Thyroid gland (tissue), 4 donors: ENCODE measurements around the gene TSPAN33. TPM values are rescaled to one million over a fixed set of nuclear protein-coding genes. Genes with fewer than 3 reads are reported as not detected.
"Not testable (repeated sequence)": the region's sequence is repeated elsewhere in the genome, so short reads cannot be mapped to it uniquely, and the experiment has no call there.

Experiments used
- DNase-seq, 2 donors: peaks; one replicate each; pipeline ENCODE4 v3.0.0-alpha.2; 2019
- H3K27ac ChIP-seq, 3 donors: fragments of 200-600 bp; sonication (generic); 1 replicate in 2 of 3; 2 replicates in 1 of 3; pipeline ENCODE4 v1.5.1; 2016 to 2019; ENCODE audit warnings: mild to moderate bottlenecking in 1 of 3, moderate library complexity in 1 of 3
- H3K27me3 ChIP-seq: fragments of 200-600 bp; sonication (generic); one replicate; pipeline ENCODE4 v1.5.1; 2019
- H3K36me3 ChIP-seq, 2 donors: fragments of 200-600 bp; sonication (generic); one replicate each; pipeline ENCODE4 v1.5.1; 2016 to 2019
- H3K4me1 ChIP-seq, 2 donors: fragments of 200-600 bp; sonication (generic); one replicate each; pipeline ENCODE4 v1.5.1; 2017 to 2019
- H3K4me3 ChIP-seq, 3 donors: fragments of 200-600 bp; sonication (generic); replicated peaks in 1 of 3; 1 replicate in 2 of 3; 2 replicates in 1 of 3; pipeline ENCODE4 v1.5.1; 2016; ENCODE audit warnings: mild to moderate bottlenecking in 1 of 3
- H3K9me3 ChIP-seq: fragments of 200-600 bp; sonication (generic); one replicate; pipeline ENCODE4 v1.5.1; 2017
- POLR2A ChIP-seq, 2 donors: fragments of 450-650 bp; IDR thresholded peaks; one replicate each; pipeline ENCODE4 v1.6.1; 2017; ENCODE audit warnings: antibody characterized with exemption in 2 of 2, mild to moderate bottlenecking in 2 of 2, moderate library complexity in 1 of 2
- WGBS, 2 donors: methylation state at CpG; one replicate each; pipeline ENCODE4 v1.1.5; 2017; 5-methylcytosine and 5-hydroxymethylcytosine counted together
- intact Hi-C: fragments of 100-400 bp; cut with DNase I; formaldehyde crosslinking; loops from one replicate; pipeline ENCODE4 v1.15.1; 2023
- total RNA-seq, 4 donors: library from RNA; depleted of rRNA; stranded (reverse); fragments of >200 nt; gene quantifications; one replicate each; pipeline ENCODE4 v1.2.3, GENCODE V29; 2016
- TF ChIP-seq, protein P1 (sequence below), 6 experiments: fragments of 200-600 bp in 3 of 6; fragments of 450-650 bp in 3 of 6; sonication (generic) in 3 of 6; IDR thresholded peaks; one replicate each; pipeline ENCODE4 v1.5.1; 2016 to 2019; ENCODE audit warnings: antibody characterized with exemption in 6 of 6, mild to moderate bottlenecking in 2 of 6, inconsistent platforms in 1 of 6, moderate library complexity in 1 of 6

The TSPAN33 gene
- total RNA-seq, 4 donors from 2014 or later, result 5.0 to 20.4 (median 10.4) TPM

DNA sequence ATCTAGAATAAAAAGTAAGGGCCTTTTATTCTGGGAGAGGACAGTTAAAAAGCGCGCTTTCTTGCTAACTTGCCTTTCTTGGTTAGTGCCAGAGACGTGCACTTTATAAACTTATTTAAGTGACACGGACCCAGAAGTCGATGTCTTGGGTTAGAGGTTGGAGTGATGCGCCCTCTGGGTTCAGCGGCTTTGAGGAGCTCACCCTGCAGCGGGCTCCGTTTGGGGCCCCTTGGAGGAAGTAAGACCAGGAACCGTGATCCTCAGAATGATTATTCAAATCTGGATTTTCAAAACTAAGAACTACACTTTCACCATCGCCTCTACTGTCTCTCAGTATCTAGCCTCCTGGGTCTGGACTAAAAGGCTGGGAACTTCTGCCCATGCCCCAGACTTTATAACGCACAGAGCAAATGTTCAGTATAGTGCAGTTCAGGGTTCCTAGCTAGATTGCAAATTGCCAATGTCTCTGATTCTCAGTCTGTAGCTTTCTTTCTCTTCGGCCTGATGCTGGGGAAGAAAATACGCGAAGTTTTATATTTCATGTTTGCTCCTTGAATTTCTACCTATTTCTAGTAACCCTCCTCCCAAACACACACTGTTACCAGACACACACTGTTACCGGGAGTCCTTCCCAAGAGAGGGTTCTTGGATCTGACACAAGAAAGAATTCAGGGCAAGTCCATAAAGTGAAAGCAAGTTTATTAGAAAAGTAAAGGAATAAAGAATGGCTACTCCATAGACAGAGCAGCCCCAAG lies 25.4 kb downstream of the TSPAN33 start:
- Histone ChIP-seq H3K4me1 (peaks cover 4 to 5% of the 10 kb centered on the region in 2 donors), H3K27ac (peak overlapping the region in 1 of 3 donors; percentile 65), H3K27me3 (no peaks in the 10 kb centered on the region), H3K36me3 (no peaks in the 10 kb centered on the region), H3K4me3 (peak overlapping the region in 1 of 3 donors; percentile 37), H3K9me3 (no peaks in the 10 kb centered on the region)
- TF ChIP-seq POLR2A (IDR thresholded peaks at IDR 0.05), result no peak
- TF ChIP-seq, protein P1, sequence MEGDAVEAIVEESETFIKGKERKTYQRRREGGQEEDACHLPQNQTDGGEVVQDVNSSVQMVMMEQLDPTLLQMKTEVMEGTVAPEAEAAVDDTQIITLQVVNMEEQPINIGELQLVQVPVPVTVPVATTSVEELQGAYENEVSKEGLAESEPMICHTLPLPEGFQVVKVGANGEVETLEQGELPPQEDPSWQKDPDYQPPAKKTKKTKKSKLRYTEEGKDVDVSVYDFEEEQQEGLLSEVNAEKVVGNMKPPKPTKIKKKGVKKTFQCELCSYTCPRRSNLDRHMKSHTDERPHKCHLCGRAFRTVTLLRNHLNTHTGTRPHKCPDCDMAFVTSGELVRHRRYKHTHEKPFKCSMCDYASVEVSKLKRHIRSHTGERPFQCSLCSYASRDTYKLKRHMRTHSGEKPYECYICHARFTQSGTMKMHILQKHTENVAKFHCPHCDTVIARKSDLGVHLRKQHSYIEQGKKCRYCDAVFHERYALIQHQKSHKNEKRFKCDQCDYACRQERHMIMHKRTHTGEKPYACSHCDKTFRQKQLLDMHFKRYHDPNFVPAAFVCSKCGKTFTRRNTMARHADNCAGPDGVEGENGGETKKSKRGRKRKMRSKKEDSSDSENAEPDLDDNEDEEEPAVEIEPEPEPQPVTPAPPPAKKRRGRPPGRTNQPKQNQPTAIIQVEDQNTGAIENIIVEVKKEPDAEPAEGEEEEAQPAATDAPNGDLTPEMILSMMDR (IDR thresholded peaks at IDR 0.05), result no peak
- 67 to 74% methylated on average over 16 of the region's 16 CpGs for WGBS, 2 donors
- intact Hi-C loops, result no loop called here
- no peak for DNase-seq

GRCh38 chr7:129170441-129171021 lies 26.0 kb downstream of the TSPAN33 start:
- no peak overlapping the region for H3K27ac ChIP-seq
- 94 to 97% methylated on average over 11 of the region's 11 CpGs for WGBS, 2 donors

DNA sequence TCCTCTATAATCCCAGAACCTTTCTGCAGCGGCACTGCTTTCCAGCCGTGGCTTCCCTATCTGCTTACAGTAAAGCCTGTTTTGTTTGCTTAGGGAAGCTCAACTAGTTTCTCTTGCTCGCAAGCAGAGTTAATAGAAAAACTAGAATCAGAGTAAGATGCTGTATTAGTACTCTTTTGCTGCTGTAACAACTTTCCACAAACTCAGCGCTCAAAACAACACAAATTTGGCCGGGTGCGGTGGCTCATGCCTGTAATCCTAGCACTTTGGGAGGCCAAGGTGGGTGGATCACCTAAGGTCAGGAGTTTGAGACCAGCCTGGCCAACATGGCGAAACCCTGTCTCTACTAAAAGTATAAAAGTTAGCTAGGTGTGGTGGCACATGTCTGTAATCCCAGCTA lies 29.4 kb downstream of the TSPAN33 start:
- H3K4me1 ChIP-seq, H3K4me3 ChIP-seq, H3K36me3 ChIP-seq, DNase-seq, H3K9me3 ChIP-seq, H3K27me3 ChIP-seq, H3K27ac ChIP-seq, intact Hi-C loops: not testable (repeated sequence)
- 86 to 87% methylated on average over 7 of the region's 7 CpGs for WGBS, 2 donors

More at GRCh38 chr7:129170441-129171021, 26.0 kb downstream of the TSPAN33 start:
- DNase-seq, result no peak
- TF ChIP-seq, protein P1 (IDR thresholded peaks at IDR 0.05), result no peak
- no peak for TF ChIP-seq POLR2A (IDR thresholded peaks at IDR 0.05)
- no peak overlapping the region for H3K4me3 ChIP-seq
- no peaks in the 10 kb centered on the region for H3K9me3 ChIP-seq
- H3K4me1 ChIP-seq, result peaks cover 4 to 5% of the 10 kb centered on the region in 2 donors
- no peaks in the 10 kb centered on the region for H3K27me3 ChIP-seq
- intact Hi-C loops, result no loop called here
- H3K36me3 ChIP-seq, result no peaks in the 10 kb centered on the region

DNA sequence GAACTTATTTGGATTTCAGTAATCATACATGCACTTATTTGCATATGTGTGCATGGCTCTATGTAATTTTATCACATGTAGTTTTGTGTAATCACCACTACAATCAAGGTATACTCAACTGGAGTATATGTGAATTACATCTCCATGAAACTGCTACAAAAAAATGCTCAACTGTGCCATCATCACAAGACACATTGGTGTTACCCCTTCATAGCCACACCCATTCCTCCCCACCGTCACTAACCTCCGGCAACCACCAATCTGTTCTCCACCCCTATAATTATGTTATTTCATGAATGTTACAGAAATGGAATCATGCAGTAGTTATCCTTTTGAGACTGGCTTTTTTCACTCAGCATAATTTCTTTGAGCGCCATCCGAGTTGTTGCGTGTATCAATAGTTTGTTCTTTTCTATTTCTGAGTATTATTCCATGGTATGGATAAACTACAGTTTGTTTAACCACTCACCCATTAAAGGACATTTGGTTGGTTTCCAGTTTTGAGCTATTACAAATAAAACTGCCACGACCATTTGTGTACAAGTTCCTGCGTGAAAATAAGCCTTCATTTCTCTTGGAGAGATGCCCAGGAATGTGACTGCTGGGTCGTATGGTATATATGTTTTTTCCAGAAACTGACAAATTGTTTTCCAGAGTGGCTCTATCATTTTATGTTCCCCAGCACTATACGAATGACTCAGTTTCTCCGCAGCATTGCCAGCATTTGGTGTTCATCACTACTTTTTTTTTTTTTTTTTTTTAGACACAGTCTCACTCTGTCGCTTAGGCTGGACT lies 32.6 kb downstream of the TSPAN33 start:
- Histone ChIP-seq H3K27me3 (no peaks in the 10 kb centered on the region), H3K27ac (no peak overlapping the region), H3K36me3 (no peaks in the 10 kb centered on the region), H3K9me3 (no peaks in the 10 kb centered on the region), H3K4me3 (no peak overlapping the region), H3K4me1 (no peaks in the 10 kb centered on the region)
- TF ChIP-seq POLR2A (IDR thresholded peaks at IDR 0.05), result no peak
- TF ChIP-seq, protein P1 (IDR thresholded peaks at IDR 0.05), result no peak
- DNase-seq, result no peak
- intact Hi-C loops, result no loop called here
- WGBS, 2 donors, result 56 to 67% methylated on average over 11 of the region's 11 CpGs

DNA sequence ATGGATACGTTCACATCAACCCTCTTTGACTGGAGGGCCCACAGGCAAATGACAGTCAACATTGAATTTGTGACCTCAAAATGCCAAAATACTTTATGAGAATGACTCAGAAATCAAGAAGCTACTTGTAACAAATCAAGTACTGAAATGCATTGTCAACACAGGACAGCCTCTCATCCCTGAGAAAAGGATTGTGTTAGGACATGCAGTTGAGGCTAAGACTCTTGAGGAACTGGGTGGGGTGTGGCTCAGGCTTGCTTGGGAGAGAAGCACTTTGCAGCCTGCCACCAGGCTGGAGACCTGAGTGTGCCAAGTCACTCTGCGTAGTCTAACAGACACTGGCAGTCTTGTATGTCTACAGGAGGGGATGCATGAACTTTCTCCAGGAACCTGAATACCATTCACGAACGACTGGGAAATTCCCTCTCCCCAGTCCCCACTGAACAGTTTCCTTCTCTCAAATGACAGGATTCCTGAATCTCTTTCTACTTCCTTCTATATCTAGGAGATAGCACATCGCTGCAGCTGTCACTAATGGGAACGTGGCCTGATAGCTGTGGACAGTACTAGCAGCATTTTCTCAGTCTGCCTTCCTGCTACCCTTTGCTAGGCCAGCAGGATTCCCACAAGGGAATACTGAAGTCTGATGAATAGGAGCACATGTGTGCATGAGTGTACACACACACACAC lies 40.6 kb downstream of the TSPAN33 start:
- no peak for DNase-seq
- no peaks in the 10 kb centered on the region for H3K9me3 ChIP-seq
- no peaks in the 10 kb centered on the region for H3K36me3 ChIP-seq
- H3K4me3 ChIP-seq, result no peak overlapping the region
- H3K27me3 ChIP-seq, result no peaks in the 10 kb centered on the region
- H3K4me1 ChIP-seq, result peaks cover 0 to 13% of the 10 kb centered on the region in 2 donors
- 67 to 74% methylated on average over 6 of the region's 6 CpGs for WGBS, 2 donors
- intact Hi-C loops, result no loop called here
- TF ChIP-seq, protein P1 (IDR thresholded peaks at IDR 0.05), result no peak
- no peak for TF ChIP-seq POLR2A (IDR thresholded peaks at IDR 0.05)
- H3K27ac ChIP-seq, result no peak overlapping the region
